ENCODE measurements around the gene DSCAM.

The DSCAM gene

GRCh38 chr21:39965026-39965425, 881.9 kb downstream of the DSCAM start:
- DNase-seq = no peak

- DNase-seq = no peak
These were observed 885.7 kb downstream of the DSCAM start for GRCh38 chr21:39961251-39961650.
